HepG2 (cell line): ENCODE data around the gene TEKT5. TPM values are rescaled to one million over a fixed set of nuclear protein-coding genes. Genes with fewer than 3 reads are reported as not detected.
A peak's percentile ranks its signal among the peaks of the same experiment; 100 is the strongest.

Experiments
- CAMTA2 ChIP-seq: sonication (generic); formaldehyde crosslinking; IDR thresholded peaks from 2 replicates; pipeline ENCODE4 v1.4.0; 2020; ENCODE audit warnings: mild to moderate bottlenecking, missing genetic modification reagents, borderline replicate concordance
- CBX1 ChIP-seq: IDR thresholded peaks from one replicate; pipeline ENCODE4 v1.6.1; 2016; ENCODE audit warnings: antibody characterized with exemption, low read depth
- CBX5 ChIP-seq: sonication (generic); formaldehyde crosslinking; IDR thresholded peaks from 2 replicates; pipeline ENCODE4 v1.4.0; 2020; ENCODE audit warnings: missing genetic modification reagents, borderline replicate concordance
- FOXC1 ChIP-seq: sonication (generic); formaldehyde crosslinking; IDR thresholded peaks from 2 replicates; pipeline ENCODE4 v1.8.0; 2022; ENCODE audit warnings: mild to moderate bottlenecking, missing genetic modification reagents, borderline replicate concordance
- HNRNPUL1 ChIP-seq: fragments of 200-400 bp; formaldehyde crosslinking; IDR thresholded peaks from 2 replicates; pipeline ENCODE4 v1.6.1; 2017; ENCODE audit warnings: low read depth, mild to moderate bottlenecking, low read length, moderate library complexity
- MTF2 ChIP-seq: sonication (generic); formaldehyde crosslinking; IDR thresholded peaks from 2 replicates; pipeline ENCODE4 v1.5.0; 2020; ENCODE audit warnings: missing genetic modification reagents, borderline replicate concordance
- NAIF1 ChIP-seq: sonication (generic); formaldehyde crosslinking; IDR thresholded peaks from 2 replicates; pipeline ENCODE4 v1.5.0; 2020; ENCODE audit warnings: mild to moderate bottlenecking, missing genetic modification reagents, borderline replicate concordance
- NFRKB ChIP-seq: fragments of 450-650 bp; IDR thresholded peaks from 2 replicates; pipeline ENCODE4 v1.6.1; 2017
- RBM39 ChIP-seq: fragments of 200-400 bp; formaldehyde crosslinking; IDR thresholded peaks from one replicate; pipeline ENCODE4 v1.6.1; 2018; ENCODE audit warnings: antibody characterized with exemption, mild to moderate bottlenecking, low read depth, low read length; ENCODE audit not compliant: poor library complexity, severe bottlenecking
- REXO4 ChIP-seq: sonication (generic); formaldehyde crosslinking; IDR thresholded peaks from 2 replicates; pipeline ENCODE4 v1.8.0; 2022; ENCODE audit warnings: missing genetic modification reagents, mild to moderate bottlenecking, borderline replicate concordance
- SSRP1 ChIP-seq: IDR thresholded peaks from 2 replicates; pipeline ENCODE4 v1.6.1; 2016; ENCODE audit warnings: control low read depth
- TBL1XR1 ChIP-seq: fragments of 150-350 bp; IDR thresholded peaks from 2 replicates; pipeline ENCODE4 v1.6.1; 2014; ENCODE audit warnings: borderline replicate concordance, low read length; ENCODE audit not compliant: partially characterized antibody
- ZBTB7B ChIP-seq: sonication (generic); formaldehyde crosslinking; IDR thresholded peaks from 2 replicates; pipeline ENCODE4 v1.4.0; 2020; ENCODE audit warnings: missing genetic modification reagents
- ZFP36L1 ChIP-seq: sonication (generic); formaldehyde crosslinking; IDR thresholded peaks from 2 replicates; pipeline ENCODE4 v1.8.0; 2022; ENCODE audit warnings: mild to moderate bottlenecking, missing genetic modification reagents, moderate library complexity
- ZFX ChIP-seq: sonication (generic); formaldehyde crosslinking; IDR thresholded peaks from 2 replicates; pipeline ENCODE4 v1.4.0; 2020; ENCODE audit warnings: mild to moderate bottlenecking, low read depth, missing genetic modification reagents, moderate library complexity
- ZNF121 ChIP-seq: sonication (generic); formaldehyde crosslinking; IDR thresholded peaks from 2 replicates; pipeline ENCODE4 v1.5.0; 2020; ENCODE audit warnings: mild to moderate bottlenecking, missing genetic modification reagents
- ZNF468 ChIP-seq: sonication (generic); formaldehyde crosslinking; IDR thresholded peaks from 2 replicates; pipeline ENCODE4 v1.8.0; 2022; ENCODE audit warnings: mild to moderate bottlenecking, moderate library complexity, missing genetic modification reagents
- ZNF556 ChIP-seq: sonication (generic); formaldehyde crosslinking; IDR thresholded peaks from 2 replicates; pipeline ENCODE4 v1.4.0; 2020; ENCODE audit warnings: mild to moderate bottlenecking, missing genetic modification reagents, borderline replicate concordance
- ZNF598 ChIP-seq: sonication (generic); formaldehyde crosslinking; IDR thresholded peaks from 2 replicates; pipeline ENCODE4 v1.5.1; 2020; ENCODE audit warnings: mild to moderate bottlenecking, missing genetic modification reagents, borderline replicate concordance
- ZNF605 ChIP-seq: sonication (generic); formaldehyde crosslinking; IDR thresholded peaks from 2 replicates; pipeline ENCODE4 v1.8.0; 2022; ENCODE audit warnings: mild to moderate bottlenecking, missing genetic modification reagents
- ZNF672 ChIP-seq: sonication (generic); formaldehyde crosslinking; IDR thresholded peaks from 2 replicates; pipeline ENCODE4 v1.8.1; 2022; ENCODE audit warnings: missing genetic modification reagents
- ZNF709 ChIP-seq: sonication (generic); formaldehyde crosslinking; IDR thresholded peaks from 2 replicates; pipeline ENCODE4 v1.5.0; 2020; ENCODE audit warnings: mild to moderate bottlenecking, missing genetic modification reagents
- polyA plus RNA-seq, 8 experiments: library from polyadenylated mRNA; depleted of rRNA in 3 of 8; stranded (reverse) in 7 of 8; unstranded in 1 of 8; fragments of >200 nt; fragmentation: Illumina TruSeq in 4 of 8; extraction: Trizol in 4 of 8; gene quantifications; 2 replicates each; pipeline versions ENCODE4 v1.2.1 to v1.2.3, GENCODE V29; 2011 to 2016; ENCODE audit warnings: low read depth in 4 of 8, missing spikeins in 1 of 8, mixed read lengths in 1 of 8; ENCODE audit not compliant: insufficient read depth in 1 of 8
- total RNA-seq, 5 experiments: library from RNA; depleted of rRNA; stranded (reverse); fragments of >200 nt; fragmentation: Illumina TruSeq; extraction: Trizol; gene quantifications; 2 replicates each; pipeline ENCODE4 v1.2.3, GENCODE V29; 2016; ENCODE audit warnings: low read depth in 1 of 5
- TF ChIP-seq, protein P1 (sequence below): sonication (generic); formaldehyde crosslinking; IDR thresholded peaks from 2 replicates; pipeline ENCODE4; 2020; ENCODE audit warnings: missing genetic modification reagents, mild to moderate bottlenecking, borderline replicate concordance
- TF ChIP-seq, protein P2 (sequence below): sonication (generic); formaldehyde crosslinking; IDR thresholded peaks from 2 replicates; pipeline ENCODE4 v1.5.0; 2020; ENCODE audit warnings: missing genetic modification reagents, mild to moderate bottlenecking, borderline replicate concordance
- TF ChIP-seq, protein P3 (sequence below): IDR thresholded peaks from 2 replicates; pipeline ENCODE4 v1.6.1; 2012; ENCODE audit warnings: low read depth, low read length, improper control_type of control experiment
- TF ChIP-seq, protein P4 (sequence below): sonication (generic); formaldehyde crosslinking; IDR thresholded peaks from 2 replicates; pipeline ENCODE4 v1.5.0; 2020; ENCODE audit warnings: missing genetic modification reagents

TEKT5 gene
- total and polyA plus RNA-seq, 2 of the 13 experiments (the other 11 are each of a cell fraction or from before 2014, with no cell fraction given) = 0.16 TPM; not detected in 1

DNA sequence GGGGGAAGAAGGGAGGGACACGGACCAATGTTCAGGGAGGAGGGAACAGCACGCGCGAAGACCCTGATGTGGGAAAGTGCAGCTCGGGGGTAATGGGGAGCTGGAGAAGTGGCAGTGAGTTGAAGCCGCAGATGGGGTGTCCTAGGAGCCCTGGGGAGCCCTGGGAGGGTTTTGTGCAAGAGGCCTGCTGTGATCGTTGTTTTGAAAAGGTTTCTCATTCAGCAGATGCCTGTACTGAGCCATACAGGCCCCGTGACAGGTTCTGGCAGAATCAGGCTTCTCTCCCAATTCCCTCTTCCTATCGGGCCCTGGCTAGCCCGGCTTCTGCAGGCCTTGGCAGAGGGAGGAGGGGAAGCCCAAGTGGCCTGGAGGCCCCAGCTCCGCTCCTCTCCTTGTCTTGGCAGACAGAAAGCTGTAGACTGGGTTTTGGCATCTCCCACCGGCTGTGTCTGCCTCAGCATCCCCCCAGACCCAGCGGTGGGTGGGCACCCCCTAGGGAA, 76.0 kb downstream of the TEKT5 start (continued):
- no peak for TF ChIP-seq ZNF709 (CRISPR knock-in tag)
- TF ChIP-seq HNRNPUL1 = no peak
- no peak for TF ChIP-seq TBL1XR1
- 0 out of 2 replicates have a peak, but pooled peaks have one; percentile 23 for TF ChIP-seq ZFX (CRISPR knock-in tag)
- TF ChIP-seq, protein P1, sequence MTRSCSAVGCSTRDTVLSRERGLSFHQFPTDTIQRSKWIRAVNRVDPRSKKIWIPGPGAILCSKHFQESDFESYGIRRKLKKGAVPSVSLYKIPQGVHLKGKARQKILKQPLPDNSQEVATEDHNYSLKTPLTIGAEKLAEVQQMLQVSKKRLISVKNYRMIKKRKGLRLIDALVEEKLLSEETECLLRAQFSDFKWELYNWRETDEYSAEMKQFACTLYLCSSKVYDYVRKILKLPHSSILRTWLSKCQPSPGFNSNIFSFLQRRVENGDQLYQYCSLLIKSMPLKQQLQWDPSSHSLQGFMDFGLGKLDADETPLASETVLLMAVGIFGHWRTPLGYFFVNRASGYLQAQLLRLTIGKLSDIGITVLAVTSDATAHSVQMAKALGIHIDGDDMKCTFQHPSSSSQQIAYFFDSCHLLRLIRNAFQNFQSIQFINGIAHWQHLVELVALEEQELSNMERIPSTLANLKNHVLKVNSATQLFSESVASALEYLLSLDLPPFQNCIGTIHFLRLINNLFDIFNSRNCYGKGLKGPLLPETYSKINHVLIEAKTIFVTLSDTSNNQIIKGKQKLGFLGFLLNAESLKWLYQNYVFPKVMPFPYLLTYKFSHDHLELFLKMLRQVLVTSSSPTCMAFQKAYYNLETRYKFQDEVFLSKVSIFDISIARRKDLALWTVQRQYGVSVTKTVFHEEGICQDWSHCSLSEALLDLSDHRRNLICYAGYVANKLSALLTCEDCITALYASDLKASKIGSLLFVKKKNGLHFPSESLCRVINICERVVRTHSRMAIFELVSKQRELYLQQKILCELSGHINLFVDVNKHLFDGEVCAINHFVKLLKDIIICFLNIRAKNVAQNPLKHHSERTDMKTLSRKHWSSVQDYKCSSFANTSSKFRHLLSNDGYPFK = no peak
- no peak for TF ChIP-seq SSRP1 (CRISPR knock-in tag)
- peak; percentile 33; the same call in 1 of the 2 replicates for TF ChIP-seq ZNF121
- TF ChIP-seq ZFP36L1 (CRISPR knock-in tag) = no peak
- TF ChIP-seq RBM39 = no peak
- TF ChIP-seq ZNF672 (CRISPR knock-in tag) = no peak
- no peak for TF ChIP-seq CBX1
- TF ChIP-seq, protein P2, sequence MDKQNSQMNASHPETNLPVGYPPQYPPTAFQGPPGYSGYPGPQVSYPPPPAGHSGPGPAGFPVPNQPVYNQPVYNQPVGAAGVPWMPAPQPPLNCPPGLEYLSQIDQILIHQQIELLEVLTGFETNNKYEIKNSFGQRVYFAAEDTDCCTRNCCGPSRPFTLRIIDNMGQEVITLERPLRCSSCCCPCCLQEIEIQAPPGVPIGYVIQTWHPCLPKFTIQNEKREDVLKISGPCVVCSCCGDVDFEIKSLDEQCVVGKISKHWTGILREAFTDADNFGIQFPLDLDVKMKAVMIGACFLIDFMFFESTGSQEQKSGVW (CRISPR knock-in tag) = no peak
- no peak for TF ChIP-seq ZBTB7B (CRISPR knock-in tag)
- no peak for TF ChIP-seq MTF2 (CRISPR knock-in tag)
- no peak for TF ChIP-seq NFRKB
- TF ChIP-seq, protein P3, sequence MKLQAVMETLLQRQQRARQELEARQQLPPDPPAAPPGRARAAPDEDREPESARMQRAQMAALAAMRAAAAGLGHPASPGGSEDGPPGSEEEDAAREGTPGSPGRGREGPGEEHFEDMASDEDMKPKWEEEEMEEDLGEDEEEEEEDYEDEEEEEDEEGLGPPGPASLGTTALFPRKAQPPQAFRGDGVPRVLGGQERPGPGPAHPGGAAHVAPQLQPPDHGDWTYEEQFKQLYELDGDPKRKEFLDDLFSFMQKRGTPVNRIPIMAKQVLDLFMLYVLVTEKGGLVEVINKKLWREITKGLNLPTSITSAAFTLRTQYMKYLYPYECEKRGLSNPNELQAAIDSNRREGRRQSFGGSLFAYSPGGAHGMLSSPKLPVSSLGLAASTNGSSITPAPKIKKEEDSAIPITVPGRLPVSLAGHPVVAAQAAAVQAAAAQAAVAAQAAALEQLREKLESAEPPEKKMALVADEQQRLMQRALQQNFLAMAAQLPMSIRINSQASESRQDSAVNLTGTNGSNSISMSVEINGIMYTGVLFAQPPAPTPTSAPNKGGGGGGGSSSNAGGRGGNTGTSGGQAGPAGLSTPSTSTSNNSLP = no peak
- no peak for TF ChIP-seq CAMTA2 (CRISPR knock-in tag)
- TF ChIP-seq, protein P4, sequence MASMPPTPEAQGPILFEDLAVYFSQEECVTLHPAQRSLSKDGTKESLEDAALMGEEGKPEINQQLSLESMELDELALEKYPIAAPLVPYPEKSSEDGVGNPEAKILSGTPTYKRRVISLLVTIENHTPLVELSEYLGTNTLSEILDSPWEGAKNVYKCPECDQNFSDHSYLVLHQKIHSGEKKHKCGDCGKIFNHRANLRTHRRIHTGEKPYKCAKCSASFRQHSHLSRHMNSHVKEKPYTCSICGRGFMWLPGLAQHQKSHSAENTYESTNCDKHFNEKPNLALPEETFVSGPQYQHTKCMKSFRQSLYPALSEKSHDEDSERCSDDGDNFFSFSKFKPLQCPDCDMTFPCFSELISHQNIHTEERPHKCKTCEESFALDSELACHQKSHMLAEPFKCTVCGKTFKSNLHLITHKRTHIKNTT (CRISPR knock-in tag) = no peak
- no peak for TF ChIP-seq NAIF1 (CRISPR knock-in tag)
- no peak for TF ChIP-seq CBX5 (CRISPR knock-in tag)
- 0 out of 2 replicates have a peak, but pooled peaks have one; percentile 23 for TF ChIP-seq FOXC1
- TF ChIP-seq ZNF605 (CRISPR knock-in tag) = peak; percentile 54; the same call in 1 of the 2 replicates
- TF ChIP-seq ZNF468 (CRISPR knock-in tag) = no peak
- TF ChIP-seq REXO4 (CRISPR knock-in tag) = no peak
- TF ChIP-seq ZNF556 = no peak
- TF ChIP-seq ZNF598 = no peak
